AG09319 (cell line): Measurements from ENCODE around the gene ASTN2.

Experiments used
- DNase-seq: peaks from one replicate; pipeline ENCODE4 v3.0.0-alpha.2; 2010; ENCODE audit warnings: low read depth; ENCODE audit errors: extremely low read depth
- TF ChIP-seq, protein P1 (sequence below): IDR thresholded peaks from 2 replicates; pipeline ENCODE4 v1.5.1; 2011; ENCODE audit warnings: low read depth, mild to moderate bottlenecking, inconsistent platforms, low read length, moderate library complexity

ASTN2 gene

DNA sequence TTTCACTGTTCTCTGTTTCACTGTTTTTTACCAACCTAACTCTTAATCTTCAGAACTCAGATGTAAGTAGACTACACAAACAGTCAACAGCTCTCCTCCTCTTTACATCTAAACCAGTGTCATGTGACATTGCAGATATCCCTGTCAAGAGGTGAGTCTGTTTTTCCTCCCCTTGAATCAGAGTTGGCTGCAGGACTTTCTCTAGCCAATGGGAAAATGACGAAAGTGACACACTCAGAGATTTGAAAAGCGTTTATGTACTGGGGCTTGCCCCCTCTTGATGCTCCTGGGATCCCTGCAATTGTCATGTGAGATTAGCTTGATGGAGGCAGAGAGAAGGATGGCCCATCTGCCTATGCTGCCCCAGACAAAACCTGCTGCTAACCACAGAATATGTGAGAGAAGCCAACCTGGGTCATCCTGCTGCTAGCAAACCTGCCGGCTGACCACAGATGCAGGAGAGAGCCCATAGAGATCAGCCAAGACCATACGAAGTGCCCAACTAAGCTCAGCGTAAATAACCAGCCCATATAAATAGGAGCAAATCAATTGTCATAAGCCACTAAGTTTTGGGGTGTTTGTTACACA, 111.1 kb downstream of the ASTN2 start:
- no peak for DNase-seq
- TF ChIP-seq, protein P1, sequence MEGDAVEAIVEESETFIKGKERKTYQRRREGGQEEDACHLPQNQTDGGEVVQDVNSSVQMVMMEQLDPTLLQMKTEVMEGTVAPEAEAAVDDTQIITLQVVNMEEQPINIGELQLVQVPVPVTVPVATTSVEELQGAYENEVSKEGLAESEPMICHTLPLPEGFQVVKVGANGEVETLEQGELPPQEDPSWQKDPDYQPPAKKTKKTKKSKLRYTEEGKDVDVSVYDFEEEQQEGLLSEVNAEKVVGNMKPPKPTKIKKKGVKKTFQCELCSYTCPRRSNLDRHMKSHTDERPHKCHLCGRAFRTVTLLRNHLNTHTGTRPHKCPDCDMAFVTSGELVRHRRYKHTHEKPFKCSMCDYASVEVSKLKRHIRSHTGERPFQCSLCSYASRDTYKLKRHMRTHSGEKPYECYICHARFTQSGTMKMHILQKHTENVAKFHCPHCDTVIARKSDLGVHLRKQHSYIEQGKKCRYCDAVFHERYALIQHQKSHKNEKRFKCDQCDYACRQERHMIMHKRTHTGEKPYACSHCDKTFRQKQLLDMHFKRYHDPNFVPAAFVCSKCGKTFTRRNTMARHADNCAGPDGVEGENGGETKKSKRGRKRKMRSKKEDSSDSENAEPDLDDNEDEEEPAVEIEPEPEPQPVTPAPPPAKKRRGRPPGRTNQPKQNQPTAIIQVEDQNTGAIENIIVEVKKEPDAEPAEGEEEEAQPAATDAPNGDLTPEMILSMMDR, result no peak

DNA sequence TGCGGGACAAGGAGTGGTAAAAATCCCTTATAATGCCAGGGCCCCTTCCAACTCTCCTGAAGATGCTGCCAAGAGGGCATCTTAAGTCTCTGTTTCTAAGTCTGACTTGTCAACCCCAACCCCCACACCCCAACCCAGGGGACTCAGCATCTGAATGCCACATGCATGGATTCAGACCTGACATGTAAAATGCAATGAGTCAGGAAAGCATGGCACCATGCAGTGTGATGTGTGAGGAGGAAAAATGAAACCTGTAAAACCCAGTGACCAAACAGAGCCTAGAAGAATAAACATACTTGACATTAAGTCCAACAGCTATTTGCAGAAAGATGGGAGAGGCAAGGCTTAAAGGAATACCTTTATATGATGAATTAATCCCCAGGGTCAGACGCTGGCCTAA, 112.4 kb downstream of the ASTN2 start:
- no peak for DNase-seq
- TF ChIP-seq, protein P1, result no peak

DNA sequence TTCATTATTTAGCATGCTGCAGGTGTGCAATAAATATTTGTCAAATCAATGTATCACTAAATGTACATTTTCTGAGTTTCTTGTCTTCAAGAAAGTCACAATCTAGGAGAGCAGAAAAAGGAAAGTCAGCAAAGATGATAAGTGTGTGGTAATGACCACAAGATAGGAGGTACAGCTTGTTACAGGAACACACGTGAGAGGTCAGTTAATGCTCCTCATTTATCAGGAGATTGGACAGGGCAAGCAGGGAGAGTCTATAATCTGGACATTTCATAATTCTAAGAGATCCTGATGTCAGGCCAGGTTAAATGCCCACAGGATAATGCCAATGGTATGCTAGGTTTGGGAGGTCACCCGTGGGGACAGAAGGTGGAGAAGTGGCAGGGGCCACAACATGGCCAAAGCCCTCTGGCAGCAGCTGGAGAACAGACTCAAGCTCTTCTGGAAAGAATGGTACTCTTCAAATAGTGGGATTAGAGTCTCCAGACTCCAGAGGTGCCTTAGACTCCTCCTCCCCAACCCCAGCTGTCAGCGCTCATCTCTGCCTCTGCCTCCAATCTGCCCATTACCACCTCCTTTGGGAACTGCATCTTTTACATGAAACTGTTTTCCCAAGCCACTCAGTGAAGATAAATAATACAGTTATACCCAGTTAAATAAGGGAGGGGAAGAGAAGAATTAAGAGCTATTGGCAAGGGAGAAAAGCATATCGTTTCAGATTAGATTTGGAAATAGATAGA, 114.3 kb downstream of the ASTN2 start:
- no peak for DNase-seq
- TF ChIP-seq, protein P1, result no peak

DNA sequence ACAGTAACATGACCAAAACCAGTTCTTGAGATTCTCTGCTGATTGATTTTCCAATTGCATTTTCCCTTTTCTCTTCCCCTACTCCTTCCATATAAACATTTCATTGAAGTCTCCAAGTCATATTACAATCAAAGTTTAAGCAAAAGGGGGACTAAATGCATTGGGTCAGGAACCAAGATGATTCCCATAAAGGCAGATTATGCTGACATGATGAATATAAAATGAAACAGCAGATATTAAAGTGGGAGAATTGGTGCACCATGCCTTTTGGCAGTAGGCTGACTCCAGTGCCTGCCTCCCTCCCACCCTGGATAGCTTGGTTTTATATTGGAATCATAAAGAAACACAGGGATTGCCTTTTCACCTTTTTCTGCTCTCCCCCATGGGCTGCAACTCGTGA, 118.4 kb downstream of the ASTN2 start:
- TF ChIP-seq, protein P1, result no peak
- no peak for DNase-seq

DNA sequence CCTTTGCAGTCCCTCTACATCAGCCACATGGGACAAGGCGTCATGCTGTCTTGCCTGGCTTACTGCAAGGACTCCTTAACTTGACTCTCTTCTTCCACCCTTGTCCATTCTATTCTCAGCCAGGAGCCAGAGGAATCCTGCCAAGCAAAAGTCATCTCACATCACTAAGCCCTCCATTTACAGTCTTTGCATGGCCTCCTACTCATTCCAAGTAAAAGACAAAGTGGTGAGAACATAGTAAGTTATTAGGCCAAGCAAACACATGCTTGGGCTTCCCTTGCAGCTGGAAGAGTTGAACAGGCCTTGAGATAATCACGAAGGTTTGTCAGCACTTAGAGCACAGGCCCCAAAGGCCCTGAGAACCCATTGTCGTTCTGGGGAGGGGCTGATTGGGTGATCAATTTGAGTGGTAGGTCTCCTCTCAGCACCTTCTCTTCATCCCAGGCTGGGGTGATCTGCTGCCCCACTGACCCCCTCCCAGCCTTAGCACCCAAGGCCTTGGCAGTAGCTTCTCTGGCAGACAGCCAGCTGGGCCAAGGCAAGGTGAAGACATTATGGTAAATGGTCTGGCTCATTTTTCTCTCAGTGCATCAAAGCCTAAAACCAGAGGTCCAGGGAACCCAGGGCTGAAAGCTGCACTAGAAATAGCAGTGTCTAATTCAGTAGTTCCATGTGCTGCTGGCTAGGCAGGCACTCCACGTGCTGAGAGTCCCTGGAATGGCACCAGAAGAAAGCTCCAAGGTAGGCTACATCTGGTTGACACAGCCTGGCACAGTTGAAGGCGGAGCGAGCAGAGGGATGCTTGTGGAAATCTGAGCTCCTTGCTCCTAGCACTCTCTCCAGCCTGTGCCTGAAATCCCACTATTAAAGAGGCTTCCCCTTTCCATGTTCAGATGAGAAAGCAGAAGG, 121.4 kb downstream of the ASTN2 start:
- TF ChIP-seq, protein P1, result no peak
- no peak for DNase-seq

DNA sequence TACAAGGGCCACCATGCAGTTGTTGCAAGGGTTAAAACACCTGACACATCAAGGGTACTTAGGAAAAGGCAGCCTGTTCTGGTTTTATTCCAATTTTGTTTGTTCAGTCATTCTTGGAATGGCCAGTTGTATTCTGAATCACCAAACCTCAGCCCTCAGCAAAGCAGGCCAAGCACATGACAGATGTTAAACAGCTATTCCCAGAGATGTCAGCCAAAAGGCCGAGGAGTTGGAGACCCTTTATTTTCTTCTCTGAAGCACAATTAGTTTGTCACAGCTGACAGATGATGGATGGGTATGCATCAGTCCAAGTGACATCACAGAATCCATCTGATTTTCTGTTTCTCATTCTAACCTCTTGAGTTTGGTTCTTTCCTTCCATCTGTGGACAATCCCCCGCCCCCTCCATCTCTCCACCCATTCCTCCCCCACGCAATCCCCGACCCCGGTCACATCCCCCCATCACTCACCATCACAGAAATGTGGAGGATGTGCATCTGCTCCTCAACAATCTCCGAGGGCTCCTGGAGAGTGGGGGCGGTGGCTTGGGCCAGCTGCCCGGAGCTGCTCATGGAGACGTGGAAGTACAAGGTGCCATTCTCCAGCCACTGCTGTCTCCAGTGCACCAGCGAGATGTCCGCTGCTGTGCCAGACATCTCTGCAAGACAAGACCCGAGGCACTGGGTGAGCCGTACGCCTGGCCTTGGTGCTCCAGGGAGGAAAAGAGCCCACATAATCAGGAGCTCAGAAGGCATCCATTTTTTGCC, 123.8 kb downstream of the ASTN2 start:
- TF ChIP-seq, protein P1, result no peak
- no peak for DNase-seq
